LNCaP clone FGC (cell line): ENCODE measurements around the gene SOBP.

Source experiments
- DNase-seq: peaks from one replicate; pipeline ENCODE4 v3.0.0-alpha.2; 2011; ENCODE audit warnings: low read depth
- H3K4me3 ChIP-seq: 2 replicates; pipeline ENCODE4 v1.5.1; 2011; ENCODE audit warnings: mild to moderate bottlenecking, low read depth, low read length, control low read depth
- TF ChIP-seq, protein P1 (sequence below): IDR thresholded peaks from 2 replicates; pipeline ENCODE4 v1.5.1; 2012; ENCODE audit warnings: mild to moderate bottlenecking; ENCODE audit not compliant: control insufficient read depth, insufficient read depth; ENCODE audit errors: extremely low read depth

Gene SOBP

DNA sequence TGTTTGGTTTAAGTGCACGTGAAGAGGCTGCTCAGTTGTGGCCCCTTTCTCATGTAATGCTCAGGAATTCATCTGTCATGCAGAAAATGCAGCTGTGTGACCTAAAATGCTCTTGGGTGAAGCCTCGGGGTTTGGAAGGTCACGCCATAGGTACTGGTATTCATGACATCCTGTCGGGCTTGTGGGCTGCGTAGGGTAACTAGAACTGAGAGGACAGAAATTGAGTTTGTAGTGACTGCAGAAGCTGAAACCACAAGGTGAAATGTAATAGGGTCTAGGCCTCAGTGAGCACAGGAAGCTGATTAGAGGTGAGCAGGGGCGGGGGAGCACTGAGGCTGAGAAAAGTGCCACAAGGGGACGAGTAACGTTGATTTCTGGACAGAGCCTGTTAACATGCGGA lies 128.8 kb downstream of the SOBP start:
- no peak for DNase-seq
- H3K4me3 ChIP-seq = no peak overlapping the region
- TF ChIP-seq, protein P1, sequence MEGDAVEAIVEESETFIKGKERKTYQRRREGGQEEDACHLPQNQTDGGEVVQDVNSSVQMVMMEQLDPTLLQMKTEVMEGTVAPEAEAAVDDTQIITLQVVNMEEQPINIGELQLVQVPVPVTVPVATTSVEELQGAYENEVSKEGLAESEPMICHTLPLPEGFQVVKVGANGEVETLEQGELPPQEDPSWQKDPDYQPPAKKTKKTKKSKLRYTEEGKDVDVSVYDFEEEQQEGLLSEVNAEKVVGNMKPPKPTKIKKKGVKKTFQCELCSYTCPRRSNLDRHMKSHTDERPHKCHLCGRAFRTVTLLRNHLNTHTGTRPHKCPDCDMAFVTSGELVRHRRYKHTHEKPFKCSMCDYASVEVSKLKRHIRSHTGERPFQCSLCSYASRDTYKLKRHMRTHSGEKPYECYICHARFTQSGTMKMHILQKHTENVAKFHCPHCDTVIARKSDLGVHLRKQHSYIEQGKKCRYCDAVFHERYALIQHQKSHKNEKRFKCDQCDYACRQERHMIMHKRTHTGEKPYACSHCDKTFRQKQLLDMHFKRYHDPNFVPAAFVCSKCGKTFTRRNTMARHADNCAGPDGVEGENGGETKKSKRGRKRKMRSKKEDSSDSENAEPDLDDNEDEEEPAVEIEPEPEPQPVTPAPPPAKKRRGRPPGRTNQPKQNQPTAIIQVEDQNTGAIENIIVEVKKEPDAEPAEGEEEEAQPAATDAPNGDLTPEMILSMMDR = no peak

DNA sequence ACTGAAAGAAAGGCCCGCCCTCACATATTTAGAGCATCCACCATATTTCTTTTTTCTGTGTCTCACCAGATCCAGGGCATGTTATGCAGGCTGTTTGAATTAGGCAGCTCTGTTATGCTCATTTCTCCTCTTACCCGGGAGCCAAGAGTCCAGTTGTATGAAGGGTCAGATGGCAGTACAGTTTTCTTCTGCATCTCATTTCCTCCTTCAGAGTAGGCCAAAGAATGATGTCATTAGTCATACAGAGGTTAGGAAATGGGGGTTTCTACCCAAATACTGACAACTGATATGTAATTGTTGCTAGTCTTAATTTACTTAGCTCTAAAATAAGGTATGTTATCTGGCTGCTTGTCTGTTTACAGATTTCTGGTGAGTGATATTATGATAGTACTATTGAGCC lies 130.8 kb downstream of the SOBP start:
- H3K4me3 ChIP-seq = no peak overlapping the region
- TF ChIP-seq, protein P1 = no peak
- DNase-seq = no peak

DNA sequence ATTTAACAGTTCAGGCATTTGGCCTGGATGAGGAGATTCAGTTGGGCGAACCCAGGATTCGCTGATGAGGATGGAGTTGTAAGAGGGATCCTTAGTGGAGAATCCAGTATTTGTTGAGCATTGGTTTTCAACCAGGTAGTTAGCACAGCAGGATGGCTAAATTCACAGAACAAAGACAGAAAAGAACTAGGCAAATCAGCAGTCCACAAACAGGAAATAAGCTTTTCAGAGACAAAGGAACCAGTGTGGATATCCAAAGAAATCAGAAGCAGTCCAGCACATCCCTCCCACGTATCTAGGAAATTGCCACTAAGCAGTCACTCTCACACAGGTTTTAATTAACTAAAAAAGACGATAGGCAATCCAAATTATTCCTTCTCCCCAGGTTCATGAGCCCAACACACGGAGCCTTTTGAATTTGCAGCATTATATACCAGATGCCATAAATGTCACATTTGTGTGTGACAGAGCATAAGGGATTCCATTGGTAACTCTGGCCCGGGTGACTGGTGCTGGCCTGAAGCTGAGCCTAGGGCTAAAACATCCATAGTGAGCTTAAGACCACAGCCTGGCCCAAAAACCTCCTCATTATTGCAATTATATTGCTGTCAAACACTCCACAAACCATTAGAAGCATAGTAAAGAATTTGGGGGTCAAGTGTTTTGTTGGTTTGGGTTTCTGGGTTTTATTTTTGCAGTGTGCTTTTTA lies 131.5 kb downstream of the SOBP start:
- no peak overlapping the region for H3K4me3 ChIP-seq
- TF ChIP-seq, protein P1 = no peak
- DNase-seq = no peak

DNA sequence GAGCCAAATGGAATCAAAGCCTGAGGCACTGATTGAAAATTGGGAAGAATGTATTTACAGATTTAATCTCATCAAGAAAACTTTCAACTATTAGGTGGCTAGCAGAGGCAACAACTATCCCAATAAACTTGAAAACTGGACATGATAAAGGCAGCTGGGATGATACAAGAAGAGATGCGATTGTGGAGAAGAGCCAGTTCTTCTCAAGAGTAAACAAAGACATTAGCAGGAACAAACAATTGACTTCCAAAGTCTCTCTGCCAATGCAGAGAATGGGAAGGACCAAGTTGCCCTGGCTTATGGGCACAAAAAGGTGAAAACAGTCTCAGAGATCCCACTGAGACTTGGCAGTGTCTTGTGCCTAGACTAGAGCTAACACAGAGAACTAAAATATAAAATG lies 132.4 kb downstream of the SOBP start:
- TF ChIP-seq, protein P1 = no peak
- H3K4me3 ChIP-seq = no peak overlapping the region
- peak; percentile 83 for DNase-seq

DNA sequence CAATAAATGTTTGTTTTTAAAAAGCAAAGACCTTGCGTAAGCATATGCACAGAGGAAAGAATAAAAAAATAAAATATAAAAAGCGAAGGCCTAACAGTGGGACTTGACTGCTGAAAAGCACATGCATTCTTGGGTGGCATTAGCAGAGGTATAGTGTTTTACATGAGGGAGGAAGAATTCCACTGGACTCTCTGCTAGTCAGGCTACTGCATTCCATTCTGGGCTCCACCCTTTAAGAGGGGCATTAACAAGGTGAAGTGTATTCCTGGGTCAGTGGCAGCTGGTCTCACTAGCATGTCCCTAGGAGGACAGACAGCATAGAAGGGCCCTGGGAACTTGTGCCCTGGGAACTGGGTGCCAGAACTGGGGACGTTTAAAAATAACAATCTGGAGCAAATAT lies 134.1 kb downstream of the SOBP start:
- TF ChIP-seq, protein P1 = no peak
- no peak overlapping the region for H3K4me3 ChIP-seq
- DNase-seq = no peak

DNA sequence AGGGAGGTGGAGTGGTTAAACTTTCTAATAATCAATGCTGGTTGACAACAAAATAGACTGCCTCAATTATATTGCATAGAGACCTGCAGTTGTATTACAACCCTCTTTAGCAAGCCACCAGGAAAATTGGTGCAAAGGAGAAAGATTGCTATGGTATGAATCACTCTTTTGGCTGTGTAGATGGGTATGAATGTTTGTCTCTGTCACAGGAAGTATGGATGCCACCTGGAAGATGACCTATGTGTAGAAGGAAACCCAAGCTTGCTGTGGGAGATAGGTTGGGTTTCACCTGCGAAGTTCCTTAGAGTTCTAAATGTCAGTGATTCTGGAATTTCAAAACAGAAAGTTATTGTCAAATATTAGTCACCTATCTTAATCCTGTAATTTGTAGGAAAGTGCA lies 134.6 kb downstream of the SOBP start:
- DNase-seq = no peak
- TF ChIP-seq, protein P1 = no peak
- H3K4me3 ChIP-seq = no peak overlapping the region

DNA sequence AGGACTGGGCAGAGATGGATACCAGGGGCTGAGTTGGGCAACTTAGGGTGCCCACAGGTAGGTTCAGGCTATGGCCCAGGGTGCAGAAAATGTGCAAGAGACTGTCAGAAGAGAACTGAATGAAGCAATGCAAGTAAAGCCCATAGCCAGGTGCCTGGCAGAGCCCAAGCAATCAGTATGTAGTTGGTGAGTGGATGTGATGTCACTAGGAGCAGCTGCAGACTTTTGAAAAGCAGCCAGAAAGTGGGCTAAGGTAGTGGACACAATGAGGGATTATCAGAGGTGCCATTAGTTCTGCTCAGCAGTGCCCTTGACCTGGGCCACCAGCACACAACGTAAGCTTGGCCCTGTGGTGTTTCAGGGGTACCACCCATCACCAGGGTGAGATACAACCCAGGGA lies 135.3 kb downstream of the SOBP start:
- no peak overlapping the region for H3K4me3 ChIP-seq
- no peak for DNase-seq
- TF ChIP-seq, protein P1 = no peak
